Psoas muscle (tissue), 8 donors: Measurements from ENCODE around the gene CLDN4. TPM values are rescaled to one million over a fixed set of nuclear protein-coding genes. Genes with fewer than 3 reads are reported as not detected.
A peak's percentile ranks its signal among the peaks of the same experiment; 100 is the strongest.

Source experiments
- ATAC-seq, 4 donors: fragments of 200-7000 bp; cut with Tn5 transposase; one replicate each; pipeline ENCODE4 v1.9.1; 2020; ENCODE audit warnings: moderate library complexity in 3 of 4, mild to moderate bottlenecking in 2 of 4
- DNase-seq, 2 donors: peaks; one replicate each; pipeline ENCODE4 v3.0.0-alpha.2; 2020
- H3K27ac ChIP-seq: fragments of 200-600 bp; one replicate; pipeline ENCODE4 v1.8.0; 2022
- H3K27me3 ChIP-seq, 3 donors: fragments of 200-600 bp in 1 of 3; one replicate each; pipeline versions ENCODE4 v1.6.1 to v1.8.0; 2013 to 2022; ENCODE audit warnings: low read length in 2 of 3, mild to moderate bottlenecking in 2 of 3, moderate library complexity in 1 of 3; ENCODE audit not compliant: insufficient read depth in 3 of 3
- H3K36me3 ChIP-seq, 2 donors: fragments of 200-600 bp in 1 of 2; one replicate each; pipeline versions ENCODE4 v1.6.1 to v1.8.0; 2013 to 2022; ENCODE audit warnings: low read depth in 1 of 2, mild to moderate bottlenecking in 1 of 2, moderate library complexity in 1 of 2; ENCODE audit not compliant: insufficient read depth in 1 of 2
- H3K4me1 ChIP-seq: fragments of 200-600 bp; one replicate; pipeline ENCODE4 v1.8.0; 2022
- H3K4me3 ChIP-seq: fragments of 200-600 bp; one replicate; pipeline ENCODE4 v1.8.0; 2022; ENCODE audit warnings: mild to moderate bottlenecking
- H3K9me3 ChIP-seq: fragments of 200-600 bp; one replicate; pipeline ENCODE4 v1.8.0; 2022
- WGBS, 3 donors: extraction: QIAGEN DNeasy Blood & Tissue Kit; methylation state at CpG; one replicate each; pipeline versions ENCODE4 v1.1.6 to v1.1.7; 2013; 5-methylcytosine and 5-hydroxymethylcytosine counted together
- intact Hi-C, 2 donors: fragments of 100-400 bp; cut with DNase I; formaldehyde crosslinking; loops; one replicate each; pipeline versions ENCODE4 v1.11.0 to v1.14.2; 2022
- polyA plus RNA-seq, 3 donors: library from polyadenylated mRNA; stranded (reverse); fragments of 200-250 nt; gene quantifications; one replicate each; pipeline ENCODE4 v1.2.3, GENCODE V29; 2013
- total RNA-seq, 4 donors: library from RNA; stranded (reverse); fragmentation: NEBNext Ultra II Directional in 2 of 4; extraction: Animal tissue kit (Norgen Biotek cat#: 25700) in 2 of 4; gene quantifications; one replicate each; pipeline versions ENCODE4 v1.2.1 to v1.2.4, GENCODE V29; 2021 to 2023
- TF ChIP-seq, protein P1 (sequence below): fragments of 200-600 bp; IDR thresholded peaks from one replicate; pipeline ENCODE4 v1.8.0; 2022; ENCODE audit warnings: antibody characterized with exemption
- donor health status: healthy with polysubstance abuse.
- donor health status: DM: no; HTN: no; CAD: no; lungs with moderate emphysema.
- donor health status: Bipolar disorder and iron deficiency.
- donor health status: healthy.
- donor health status: DM: yes; HTN: yes; CAD: no.
- donor health status: DM: no; HTN: no; CAD: no.
- donor health status: DM: no; HTN: no; CAD: no.
- donor health status: DM: yes; HTN: yes; CAD: no.

CLDN4 gene
- total and polyA plus RNA-seq, 7 donors = 0.10 to 0.16 (median 0.15) TPM; not detected in 3

GRCh38 chr7:73864981-73865711 lies 34.4 kb downstream of the CLDN4 start:
- H3K36me3 ChIP-seq = no peaks in the 10 kb centered on the region
- no peaks in the 10 kb centered on the region for H3K4me1 ChIP-seq
- H3K9me3 ChIP-seq = no peaks in the 10 kb centered on the region
- no peak for ATAC-seq
- H3K27ac ChIP-seq = no peak overlapping the region
- DNase-seq = no peak
- WGBS, 3 donors = 81 to 92% (median 85%) methylated on average over 8 of the region's 8 CpGs
- TF ChIP-seq, protein P1, sequence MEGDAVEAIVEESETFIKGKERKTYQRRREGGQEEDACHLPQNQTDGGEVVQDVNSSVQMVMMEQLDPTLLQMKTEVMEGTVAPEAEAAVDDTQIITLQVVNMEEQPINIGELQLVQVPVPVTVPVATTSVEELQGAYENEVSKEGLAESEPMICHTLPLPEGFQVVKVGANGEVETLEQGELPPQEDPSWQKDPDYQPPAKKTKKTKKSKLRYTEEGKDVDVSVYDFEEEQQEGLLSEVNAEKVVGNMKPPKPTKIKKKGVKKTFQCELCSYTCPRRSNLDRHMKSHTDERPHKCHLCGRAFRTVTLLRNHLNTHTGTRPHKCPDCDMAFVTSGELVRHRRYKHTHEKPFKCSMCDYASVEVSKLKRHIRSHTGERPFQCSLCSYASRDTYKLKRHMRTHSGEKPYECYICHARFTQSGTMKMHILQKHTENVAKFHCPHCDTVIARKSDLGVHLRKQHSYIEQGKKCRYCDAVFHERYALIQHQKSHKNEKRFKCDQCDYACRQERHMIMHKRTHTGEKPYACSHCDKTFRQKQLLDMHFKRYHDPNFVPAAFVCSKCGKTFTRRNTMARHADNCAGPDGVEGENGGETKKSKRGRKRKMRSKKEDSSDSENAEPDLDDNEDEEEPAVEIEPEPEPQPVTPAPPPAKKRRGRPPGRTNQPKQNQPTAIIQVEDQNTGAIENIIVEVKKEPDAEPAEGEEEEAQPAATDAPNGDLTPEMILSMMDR = no peak
- intact Hi-C loops = loop anchor here in 1 of 2 donors (5.0 kb wide), 1 partner anchor 112 kb away; no protein-coding TSS in a partner anchor
- H3K4me3 ChIP-seq = no peak overlapping the region
- H3K27me3 ChIP-seq = no peaks in the 10 kb centered on the region

DNA sequence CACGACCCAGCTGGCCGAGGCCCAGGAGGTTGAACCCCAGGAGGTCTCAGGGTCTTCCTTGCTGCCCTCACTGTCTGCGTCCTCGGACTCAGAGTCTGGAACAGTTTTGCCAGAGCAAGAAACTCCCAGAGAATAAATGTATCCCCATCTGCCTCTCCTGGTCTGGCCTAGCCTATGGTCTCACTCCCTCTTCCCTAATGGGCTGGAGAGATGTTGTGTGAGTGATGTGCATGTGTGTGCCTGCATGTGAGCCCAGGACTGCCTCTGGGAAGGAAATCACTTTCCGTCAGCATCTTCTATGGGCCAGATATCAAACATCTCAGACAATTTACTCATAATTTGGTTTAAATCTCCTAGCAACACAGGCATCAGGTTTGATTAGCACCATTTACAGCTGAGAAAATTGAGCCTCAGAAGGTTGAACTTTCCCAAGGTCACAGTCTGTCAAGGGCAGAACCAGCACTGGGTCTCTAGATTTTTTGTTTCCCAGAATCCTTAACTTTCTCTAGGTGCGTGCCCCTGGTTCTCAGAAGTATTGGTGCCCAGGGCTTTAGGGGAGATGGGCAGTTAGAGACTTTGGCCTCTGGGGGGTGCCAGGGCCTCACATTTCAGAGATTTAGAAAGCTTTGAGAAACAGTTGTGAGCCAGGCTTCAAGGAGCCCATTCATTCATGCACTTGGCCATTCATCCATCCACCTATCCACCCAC lies 35.1 kb downstream of the CLDN4 start:
- DNase-seq (peak; percentile 51 to 69), ATAC-seq (peak; percentile 68 to 90 (median 77))
- no peaks in the 10 kb centered on the region for H3K27me3 ChIP-seq
- no peak overlapping the region for H3K27ac ChIP-seq
- intact Hi-C loops = loop anchor here (2.0 to 5.0 kb wide), 2 partner anchors 111 to 161 kb away; no protein-coding TSS in a partner anchor
- no peak overlapping the region for H3K4me3 ChIP-seq
- no peaks in the 10 kb centered on the region for H3K9me3 ChIP-seq
- WGBS, 3 donors = 78 to 87% (median 79%) methylated on average over 6 of the region's 6 CpGs
- H3K4me1 ChIP-seq = no peaks in the 10 kb centered on the region
- TF ChIP-seq, protein P1 = peak; percentile 64
- H3K36me3 ChIP-seq = no peaks in the 10 kb centered on the region

DNA sequence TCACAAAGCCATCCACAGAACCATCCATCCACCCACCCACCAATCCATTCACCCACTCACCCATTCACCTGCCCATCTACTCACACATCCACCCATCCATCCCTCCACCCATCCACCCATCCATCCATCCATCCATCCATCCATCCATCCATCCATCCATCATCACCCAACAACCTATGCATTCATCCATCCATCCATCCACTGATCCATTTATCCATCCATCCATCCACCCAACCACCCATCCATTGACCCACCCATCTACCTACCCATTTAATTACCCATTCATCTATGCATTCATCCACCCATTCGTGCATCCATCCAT lies 35.6 kb downstream of the CLDN4 start:
- Histone ChIP-seq H3K27me3 (no peaks in the 10 kb centered on the region), H3K36me3 (no peaks in the 10 kb centered on the region), H3K4me3 (no peak overlapping the region), H3K27ac (no peak overlapping the region), H3K4me1 (no peaks in the 10 kb centered on the region), H3K9me3 (no peaks in the 10 kb centered on the region)
- intact Hi-C loops = loop anchor here (2.0 to 5.0 kb wide), 2 partner anchors 111 to 160 kb away; no protein-coding TSS in a partner anchor
- WGBS, 3 donors = 90 to 96% (median 94%) methylated on average over 1 of the region's 1 CpG
- no peak for ATAC-seq
- TF ChIP-seq, protein P1 = no peak
- no peak for DNase-seq

DNA sequence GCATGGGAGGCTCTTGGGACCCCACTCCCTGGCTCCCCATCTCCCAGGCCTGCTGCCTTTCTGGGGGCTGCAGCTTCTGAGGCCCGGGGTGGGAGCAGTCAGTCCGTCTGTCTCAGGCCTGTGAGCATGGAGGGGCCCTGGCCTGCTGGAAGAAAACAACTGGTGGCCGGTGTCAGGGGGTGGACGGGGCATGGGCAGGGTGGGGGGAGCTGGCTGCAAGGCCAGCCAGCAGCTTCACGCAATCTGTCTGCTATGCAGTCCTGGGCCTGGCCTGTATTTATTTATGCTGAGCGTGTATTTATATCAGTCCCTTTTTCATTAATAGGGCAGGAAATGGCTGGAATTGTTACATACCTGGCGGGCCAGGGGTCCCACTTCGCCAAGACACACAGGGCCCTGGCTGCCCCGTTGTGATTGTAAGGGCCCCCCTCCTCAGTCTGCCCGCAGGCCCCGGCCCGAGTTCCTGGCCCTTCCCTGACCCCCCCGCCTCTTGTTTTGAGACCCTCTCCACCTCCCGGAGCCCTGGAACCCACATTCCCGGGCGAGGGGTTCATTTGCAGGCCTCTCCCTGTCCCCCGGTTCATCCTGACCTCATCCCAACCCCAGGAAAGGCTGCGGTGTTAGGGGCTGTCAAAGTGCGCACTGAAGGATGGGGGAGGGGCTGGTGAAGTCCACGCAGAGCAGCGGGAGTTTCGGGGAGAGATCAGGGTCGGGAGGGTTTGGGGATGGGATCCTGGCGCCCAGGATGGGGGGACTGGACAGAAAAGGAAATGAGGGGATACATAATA lies 38.4 kb downstream of the CLDN4 start:
- 69 to 74% (median 71%) methylated on average over 23 to 24 of the region's 24 CpGs for WGBS, 3 donors
- no peak for DNase-seq
- intact Hi-C loops = loop anchor here in 1 of 2 donors (5.0 kb wide), 1 partner anchor 108 kb away; no protein-coding TSS in a partner anchor

More for the DNA sequence above, 38.4 kb downstream of the CLDN4 start:
- Histone ChIP-seq H3K4me1 (peaks cover 2% of the 10 kb centered on the region), H3K27me3 (no peaks in the 10 kb centered on the region), H3K27ac (no peak overlapping the region), H3K36me3 (no peaks in the 10 kb centered on the region), H3K9me3 (no peaks in the 10 kb centered on the region), H3K4me3 (no peak overlapping the region)
- ATAC-seq = no peak
- TF ChIP-seq, protein P1 = no peak
